Transverse colon (tissue), 4 donors: Measurements from ENCODE around the gene TMEM245. TPM values are rescaled to one million over a fixed set of nuclear protein-coding genes. Genes with fewer than 3 reads are reported as not detected.

ENCODE experiments used
- DNase-seq: peaks from one replicate; pipeline ENCODE4 v3.0.0-alpha.2; 2019
- H3K27ac ChIP-seq, 4 donors: fragments of 200-600 bp; sonication (generic); 2 replicates each; pipeline ENCODE4 v1.5.1; 2016 to 2018; ENCODE audit warnings: inconsistent platforms in 4 of 4
- H3K27me3 ChIP-seq: fragments of 200-600 bp; sonication (generic); 2 replicates; pipeline ENCODE4 v1.5.1; 2017; ENCODE audit warnings: inconsistent platforms
- H3K36me3 ChIP-seq, 4 donors: fragments of 200-600 bp; sonication (generic); 2 replicates each; pipeline ENCODE4 v1.5.1; 2017 to 2019; ENCODE audit warnings: inconsistent platforms in 4 of 4
- H3K4me1 ChIP-seq, 4 donors: fragments of 200-600 bp; sonication (generic); 2 replicates each; pipeline ENCODE4 v1.5.1; 2017 to 2020; ENCODE audit warnings: inconsistent platforms in 4 of 4
- H3K4me3 ChIP-seq, 4 donors: fragments of 200-600 bp; sonication (generic); 1 replicate in 1 of 4; 2 replicates in 3 of 4; pipeline versions ENCODE4 v1.5.1 to v1.6.1; 2017 to 2019; ENCODE audit warnings: inconsistent platforms in 4 of 4
- H3K9me3 ChIP-seq, 2 donors: fragments of 200-600 bp; sonication (generic); 2 replicates each; pipeline ENCODE4 v1.5.1; 2017 to 2019; ENCODE audit warnings: inconsistent platforms in 2 of 2
- CTCF ChIP-seq, 5 experiments: fragments of 200-600 bp in 3 of 5; fragments of 450-650 bp in 2 of 5; sonication (generic) in 3 of 5; IDR thresholded peaks; 1 replicate in 2 of 5; 2 replicates in 3 of 5; pipeline ENCODE4 v1.5.1; 2016 to 2017; ENCODE audit warnings: antibody characterized with exemption in 5 of 5, inconsistent platforms in 3 of 5, mild to moderate bottlenecking in 2 of 5, moderate library complexity in 1 of 5
- EP300 ChIP-seq: sonication (generic); formaldehyde crosslinking; IDR thresholded peaks from one replicate; pipeline ENCODE4 v1.6.1; 2017; ENCODE audit warnings: antibody characterized with exemption, low read depth
- POLR2A ChIP-seq: fragments of 450-650 bp; IDR thresholded peaks from one replicate; pipeline ENCODE4 v1.6.1; 2016; ENCODE audit warnings: antibody characterized with exemption, mild to moderate bottlenecking, moderate library complexity
- POLR2AphosphoS5 ChIP-seq, 3 donors: sonication (generic); formaldehyde crosslinking; IDR thresholded peaks; one replicate each; pipeline ENCODE4 v1.6.1; 2016; ENCODE audit warnings: antibody characterized with exemption in 3 of 3
- WGBS, 2 donors: methylation state at CpG; one replicate each; pipeline ENCODE4 v1.1.5; 2018; ENCODE audit warnings: low coverage in 1 of 2; 5-methylcytosine and 5-hydroxymethylcytosine counted together
- in situ Hi-C, 4 donors: fragments of 200-750 bp; cut with MboI; loops; one replicate each; pipeline versions ENCODE4 v1.15.0 to v1.15.1; 2017; ENCODE audit warnings: low sequenced_read_pairs in 3 of 4, low pct_ligation_motif_present in 1 of 4, low pct_unique_long_range_greater_than_20kb in 1 of 4
- intact Hi-C: fragments of 100-400 bp; cut with DNase I; formaldehyde crosslinking; loops from one replicate; pipeline ENCODE4 v1.15.1; 2023; ENCODE audit warnings: low total_unique reads
- total RNA-seq, 4 donors: library from RNA; depleted of rRNA; stranded (reverse); fragments of >200 nt; gene quantifications; one replicate each; pipeline ENCODE4 v1.1.0, GENCODE V29; 2016

TMEM245 gene
- total RNA-seq, 4 donors from 2014 or later = 28.5 to 63.6 (median 58.7) TPM

- no peak overlapping the region for H3K27ac ChIP-seq
- in situ Hi-C loops = no loop called here
- TF ChIP-seq POLR2AphosphoS5 (IDR thresholded peaks at IDR 0.05) = no peak
- TF ChIP-seq POLR2A = no peak
- no peak for TF ChIP-seq CTCF (IDR thresholded peaks at IDR 0.05)
- no peak for TF ChIP-seq EP300
- DNase-seq = no peak
- intact Hi-C loops = no loop called here
- peaks cover 0 to 26% (median 0%) of the 10 kb centered on the region in 4 donors for H3K36me3 ChIP-seq
- peaks cover 0 to 6% (median 0%) of the 10 kb centered on the region in 4 donors for H3K4me1 ChIP-seq
- no peaks in the 10 kb centered on the region for H3K9me3 ChIP-seq
- 96 to 98% methylated on average over 3 to 4 of the region's 4 CpGs for WGBS, 2 donors
- no peaks in the 10 kb centered on the region for H3K27me3 ChIP-seq
- H3K4me3 ChIP-seq = no peak overlapping the region
Measured at GRCh38 chr9:109040571-109040970, 79.2 kb downstream of the TMEM245 start.

GRCh38 chr9:109039539-109039938 lies 80.2 kb downstream of the TMEM245 start:
- WGBS, 2 donors = 92 to 100% methylated on average over 2 to 4 of the region's 4 CpGs

GRCh38 chr9:109037946-109038715 lies 81.6 kb downstream of the TMEM245 start:
- Histone ChIP-seq H3K4me1 (peaks cover 0 to 6% (median 0%) of the 10 kb centered on the region in 4 donors), H3K4me3 (no peak overlapping the region), H3K36me3 (peaks cover 0 to 29% (median under 1%) of the 10 kb centered on the region in 4 donors), H3K27me3 (no peaks in the 10 kb centered on the region), H3K9me3 (no peaks in the 10 kb centered on the region), H3K27ac (no peak overlapping the region)
- TF ChIP-seq EP300 = no peak
- no peak for TF ChIP-seq POLR2A
- TF ChIP-seq CTCF (IDR thresholded peaks at IDR 0.05) = no peak
- TF ChIP-seq POLR2AphosphoS5 (IDR thresholded peaks at IDR 0.05) = no peak
- intact Hi-C loops = no loop called here
- WGBS, 2 donors = 88% methylated on average over 4 of the region's 4 CpGs
- in situ Hi-C loops = no loop called here
- no peak for DNase-seq

More at GRCh38 chr9:109039539-109039938, 80.2 kb downstream of the TMEM245 start:
- Histone ChIP-seq H3K27ac (no peak overlapping the region), H3K27me3 (no peaks in the 10 kb centered on the region), H3K4me3 (no peak overlapping the region), H3K9me3 (no peaks in the 10 kb centered on the region), H3K4me1 (peaks cover 0 to 6% (median 0%) of the 10 kb centered on the region in 4 donors), H3K36me3 (peaks cover 0 to 27% (median 0%) of the 10 kb centered on the region in 4 donors)
- intact Hi-C loops = no loop called here
- DNase-seq = no peak
- in situ Hi-C loops = no loop called here
- TF ChIP-seq EP300 (no peak), POLR2AphosphoS5 (IDR thresholded peaks at IDR 0.05) (no peak), POLR2A (no peak), CTCF (IDR thresholded peaks at IDR 0.05) (no peak)

- intact Hi-C loops = no loop called here
- TF ChIP-seq EP300 (no peak), CTCF (IDR thresholded peaks at IDR 0.05) (no peak), POLR2AphosphoS5 (IDR thresholded peaks at IDR 0.05) (no peak), POLR2A (no peak)
- no peaks in the 10 kb centered on the region for H3K9me3 ChIP-seq
- peaks cover 0 to 6% (median 0%) of the 10 kb centered on the region in 4 donors for H3K4me1 ChIP-seq
- in situ Hi-C loops = no loop called here
- peaks cover 0 to 35% (median 5%) of the 10 kb centered on the region in 4 donors for H3K36me3 ChIP-seq
- peak overlapping the region in 2 of 4 donors; percentile 23 to 36 for H3K27ac ChIP-seq
- WGBS, 2 donors = 83 to 86% methylated on average over 3 to 6 of the region's 6 CpGs
- no peak overlapping the region for H3K4me3 ChIP-seq
- DNase-seq = no peak
- H3K27me3 ChIP-seq = no peaks in the 10 kb centered on the region
Measured at GRCh38 chr9:109036744-109037680, 82.7 kb downstream of the TMEM245 start.
